Esophagus (tissue), 2 donors: ENCODE measurements around the gene SLC22A31. TPM values are rescaled to one million over a fixed set of nuclear protein-coding genes. Genes with fewer than 3 reads are reported as not detected.

Experiments
- H3K27ac ChIP-seq, 2 donors: one replicate each; pipeline ENCODE4 v1.5.1; 2013; ENCODE audit warnings: low read depth in 2 of 2, mild to moderate bottlenecking in 2 of 2, inconsistent platforms in 1 of 2, low read length in 1 of 2, moderate library complexity in 1 of 2
- H3K27me3 ChIP-seq, 2 donors: one replicate each; pipeline ENCODE4 v1.6.1; 2013; ENCODE audit warnings: low read length in 2 of 2, control low read depth in 1 of 2, mild to moderate bottlenecking in 1 of 2; ENCODE audit not compliant: insufficient read depth in 2 of 2, control insufficient read depth in 1 of 2
- H3K36me3 ChIP-seq, 2 donors: one replicate each; pipeline ENCODE4 v1.6.1; 2013; ENCODE audit warnings: low read length in 1 of 2; ENCODE audit not compliant: control insufficient read depth in 2 of 2, insufficient read depth in 2 of 2
- H3K4me1 ChIP-seq, 2 donors: one replicate each; pipeline ENCODE4 v1.6.1; 2013; ENCODE audit warnings: low read length in 1 of 2; ENCODE audit not compliant: control insufficient read depth in 2 of 2, insufficient read depth in 2 of 2
- H3K4me3 ChIP-seq, 2 donors: one replicate each; pipeline ENCODE4 v1.5.1; 2013; ENCODE audit warnings: low read length in 2 of 2, mild to moderate bottlenecking in 2 of 2, low read depth in 1 of 2, moderate library complexity in 1 of 2
- H3K9me3 ChIP-seq, 2 donors: one replicate each; pipeline ENCODE4 v1.6.1; 2013; ENCODE audit warnings: mild to moderate bottlenecking in 2 of 2, low read depth in 1 of 2, low read length in 1 of 2, moderate library complexity in 1 of 2; ENCODE audit not compliant: control insufficient read depth in 2 of 2, insufficient read depth in 1 of 2
- WGBS, 2 donors: extraction: QIAGEN DNeasy Blood & Tissue Kit; methylation state at CpG; one replicate each; pipeline ENCODE4 v1.1.7; 2013; 5-methylcytosine and 5-hydroxymethylcytosine counted together
- polyA plus RNA-seq, 2 donors: library from polyadenylated mRNA; stranded (reverse); fragments of 200-250 nt; gene quantifications; one replicate each; pipeline ENCODE4 v1.2.3, GENCODE V29; 2013
- donor health status: healthy with polysubstance abuse.
- donor health status: Bipolar disorder and iron deficiency.

SLC22A31 gene
- polyA plus RNA-seq, 2 donors, result 0.14 to 0.16 TPM

GRCh38 chr16:89174055-89174827, 26.1 kb downstream of the SLC22A31 start:
- no peaks in the 10 kb centered on the region for H3K9me3 ChIP-seq
- peaks cover 5 to 9% of the 10 kb centered on the region in 2 donors for H3K4me1 ChIP-seq
- H3K4me3 ChIP-seq, result no peak overlapping the region
- H3K27me3 ChIP-seq, result no peaks in the 10 kb centered on the region
- H3K36me3 ChIP-seq, result no peaks in the 10 kb centered on the region
- no peak overlapping the region for H3K27ac ChIP-seq
- 68 to 75% methylated on average over 23 of the region's 23 CpGs for WGBS, 2 donors

- Histone ChIP-seq H3K36me3 (no peaks in the 10 kb centered on the region), H3K4me1 (peaks cover 5 to 9% of the 10 kb centered on the region in 2 donors), H3K9me3 (no peaks in the 10 kb centered on the region), H3K27me3 (no peaks in the 10 kb centered on the region), H3K27ac (no peak overlapping the region), H3K4me3 (no peak overlapping the region)
- 55 to 64% methylated on average over 10 to 11 of the region's 11 CpGs for WGBS, 2 donors
Observed at GRCh38 chr16:89173174-89173921, 27.0 kb downstream of the SLC22A31 start.

- Histone ChIP-seq H3K9me3 (no peaks in the 10 kb centered on the region), H3K27me3 (no peaks in the 10 kb centered on the region), H3K4me1 (peaks cover 5 to 9% of the 10 kb centered on the region in 2 donors), H3K36me3 (no peaks in the 10 kb centered on the region), H3K4me3 (no peak overlapping the region), H3K27ac (no peak overlapping the region)
- 47 to 53% methylated on average over 13 of the region's 13 CpGs for WGBS, 2 donors
Observed at GRCh38 chr16:89172528-89173173, 27.7 kb downstream of the SLC22A31 start.

- Histone ChIP-seq H3K4me1 (peaks cover 5 to 9% of the 10 kb centered on the region in 2 donors), H3K36me3 (no peaks in the 10 kb centered on the region), H3K27me3 (no peaks in the 10 kb centered on the region), H3K4me3 (no peak overlapping the region), H3K27ac (no peak overlapping the region), H3K9me3 (no peaks in the 10 kb centered on the region)
- WGBS, 2 donors, result 60 to 73% methylated on average over 11 of the region's 11 CpGs
Observed at GRCh38 chr16:89172171-89172527, 28.2 kb downstream of the SLC22A31 start.

- Histone ChIP-seq H3K36me3 (no peaks in the 10 kb centered on the region), H3K9me3 (no peaks in the 10 kb centered on the region), H3K27me3 (no peaks in the 10 kb centered on the region), H3K27ac (no peak within 1 kb of the TSS), H3K4me3 (no peak within 1 kb of the TSS), H3K4me1 (peaks cover 5 to 9% of the 10 kb centered on the region in 2 donors)
- WGBS, 2 donors, result 6 to 8% methylated on average over 52 to 74 of the region's 74 CpGs
Observed at GRCh38 chr16:89171216-89172170, 28.8 kb downstream of the SLC22A31 start, which contains the start of gene CDH15. TSS of gene CDH15 (plus strand) at chr16:89171748. CDS start at chr16:89171832, 84 bp downstream.

GRCh38 chr16:89170346-89171215, 29.8 kb downstream of the SLC22A31 start:
- no peak overlapping the region for H3K27ac ChIP-seq
- no peaks in the 10 kb centered on the region for H3K27me3 ChIP-seq
- WGBS, 2 donors, result 8 to 12% methylated on average over 34 of the region's 34 CpGs
- peaks cover 5 to 9% of the 10 kb centered on the region in 2 donors for H3K4me1 ChIP-seq
- H3K36me3 ChIP-seq, result no peaks in the 10 kb centered on the region
- H3K9me3 ChIP-seq, result no peaks in the 10 kb centered on the region
- no peak overlapping the region for H3K4me3 ChIP-seq

GRCh38 chr16:89169778-89170177, 30.6 kb downstream of the SLC22A31 start:
- WGBS, 2 donors, result 72 to 76% methylated on average over 14 of the region's 14 CpGs
- Histone ChIP-seq H3K4me3 (no peak overlapping the region), H3K4me1 (peaks cover 5 to 9% of the 10 kb centered on the region in 2 donors), H3K27me3 (no peaks in the 10 kb centered on the region), H3K27ac (no peak overlapping the region), H3K36me3 (no peaks in the 10 kb centered on the region), H3K9me3 (no peaks in the 10 kb centered on the region)

- Histone ChIP-seq H3K4me3 (no peak overlapping the region), H3K36me3 (no peaks in the 10 kb centered on the region), H3K27ac (no peak overlapping the region), H3K9me3 (no peaks in the 10 kb centered on the region), H3K4me1 (peaks cover 5 to 9% of the 10 kb centered on the region in 2 donors), H3K27me3 (no peaks in the 10 kb centered on the region)
- 47 to 52% methylated on average over 23 of the region's 23 CpGs for WGBS, 2 donors
Observed at GRCh38 chr16:89168381-89169189, 31.8 kb downstream of the SLC22A31 start.
